ENCODE data around the gene ARHGAP32.
A peak's percentile ranks its signal among the peaks of the same experiment; 100 is the strongest.

Gene ARHGAP32

GRCh38 chr11:128942272-128942612, 249.9 kb downstream of the ARHGAP32 start:
- DNase-seq (ENCODE audit: low spot score in 2 of 2): no peak
- H3K4me1 ChIP-seq: no peaks in the 10 kb centered on the region
- in situ Hi-C loops (cut with MboI; ENCODE audit: low sequenced_read_pairs): no loop called here
- no peaks in the 10 kb centered on the region for H3K36me3 ChIP-seq (replicated peaks)
- H3K4me3 ChIP-seq: no peak overlapping the region
- H3K9me3 ChIP-seq: no peaks in the 10 kb centered on the region
- H3K27me3 ChIP-seq (ENCODE audit: low read depth): no peaks in the 10 kb centered on the region

- H3K27me3 ChIP-seq (ENCODE audit: low read depth): no peaks in the 10 kb centered on the region
- H3K4me1 ChIP-seq: no peaks in the 10 kb centered on the region
- H3K36me3 ChIP-seq (replicated peaks): no peaks in the 10 kb centered on the region
- no peaks in the 10 kb centered on the region for H3K9me3 ChIP-seq
- no peak overlapping the region for H3K4me3 ChIP-seq
- DNase-seq (ENCODE audit: low spot score in 2 of 2): no peak
- in situ Hi-C loops (cut with MboI; ENCODE audit: low sequenced_read_pairs): no loop called here
These were observed 250.4 kb downstream of the ARHGAP32 start for GRCh38 chr11:128941573-128942271.

- H3K27me3 ChIP-seq (ENCODE audit: low read depth): no peaks in the 10 kb centered on the region
- no peak for DNase-seq (ENCODE audit: low spot score in 2 of 2)
- no peaks in the 10 kb centered on the region for H3K9me3 ChIP-seq
- in situ Hi-C loops (cut with MboI; ENCODE audit: low sequenced_read_pairs): no loop called here
- H3K4me3 ChIP-seq: no peak overlapping the region
- H3K36me3 ChIP-seq (replicated peaks): no peaks in the 10 kb centered on the region
- H3K4me1 ChIP-seq: no peaks in the 10 kb centered on the region
These were observed 251.0 kb downstream of the ARHGAP32 start for GRCh38 chr11:128941110-128941509.

GRCh38 chr11:128940603-128941002, 251.5 kb downstream of the ARHGAP32 start:
- H3K4me3 ChIP-seq: no peak overlapping the region

GRCh38 chr11:128940156-128940555, 252.0 kb downstream of the ARHGAP32 start:
- Histone ChIP-seq H3K4me3 (no peak overlapping the region), H3K27me3 (ENCODE audit: low read depth) (no peaks in the 10 kb centered on the region), H3K4me1 (no peaks in the 10 kb centered on the region), H3K36me3 (replicated peaks) (no peaks in the 10 kb centered on the region), H3K9me3 (no peaks in the 10 kb centered on the region)
- DNase-seq (ENCODE audit: low spot score in 2 of 2): no peak
- in situ Hi-C loops (cut with MboI; ENCODE audit: low sequenced_read_pairs): no loop called here

More at GRCh38 chr11:128940603-128941002, 251.5 kb downstream of the ARHGAP32 start:
- in situ Hi-C loops (cut with MboI; ENCODE audit: low sequenced_read_pairs): no loop called here
- H3K27me3 ChIP-seq (ENCODE audit: low read depth): no peaks in the 10 kb centered on the region
- no peaks in the 10 kb centered on the region for H3K9me3 ChIP-seq
- no peaks in the 10 kb centered on the region for H3K36me3 ChIP-seq (replicated peaks)
- DNase-seq (ENCODE audit: low spot score in 2 of 2): no peak
- no peaks in the 10 kb centered on the region for H3K4me1 ChIP-seq

DNA sequence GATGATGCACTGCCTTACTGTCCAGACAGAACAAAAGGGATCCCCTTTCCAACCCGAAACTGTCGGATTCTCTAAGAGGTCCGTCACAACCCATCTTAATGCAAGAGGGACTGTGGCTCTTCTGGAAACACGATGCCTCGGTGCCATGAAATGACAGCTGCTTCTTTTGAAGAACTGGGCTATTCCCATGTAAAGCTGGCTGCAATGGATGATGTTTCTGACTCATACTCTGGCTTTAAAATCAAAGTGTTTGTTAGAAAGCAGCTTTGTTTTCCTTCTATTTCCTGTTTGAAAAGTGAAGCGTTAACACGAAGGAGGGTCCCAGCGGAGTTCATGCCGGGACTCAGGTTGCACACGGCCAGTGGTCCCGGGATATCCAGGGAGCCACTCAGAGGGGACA, 252.5 kb downstream of the ARHGAP32 start:
- Histone ChIP-seq H3K36me3 (replicated peaks) (no peaks in the 10 kb centered on the region), H3K4me1 (no peaks in the 10 kb centered on the region), H3K9me3 (no peaks in the 10 kb centered on the region), H3K27me3 (ENCODE audit: low read depth) (no peaks in the 10 kb centered on the region), H3K4me3 (no peak overlapping the region)
- in situ Hi-C loops (cut with MboI; ENCODE audit: low sequenced_read_pairs): no loop called here
- no peak for DNase-seq (ENCODE audit: low spot score in 2 of 2)

DNA sequence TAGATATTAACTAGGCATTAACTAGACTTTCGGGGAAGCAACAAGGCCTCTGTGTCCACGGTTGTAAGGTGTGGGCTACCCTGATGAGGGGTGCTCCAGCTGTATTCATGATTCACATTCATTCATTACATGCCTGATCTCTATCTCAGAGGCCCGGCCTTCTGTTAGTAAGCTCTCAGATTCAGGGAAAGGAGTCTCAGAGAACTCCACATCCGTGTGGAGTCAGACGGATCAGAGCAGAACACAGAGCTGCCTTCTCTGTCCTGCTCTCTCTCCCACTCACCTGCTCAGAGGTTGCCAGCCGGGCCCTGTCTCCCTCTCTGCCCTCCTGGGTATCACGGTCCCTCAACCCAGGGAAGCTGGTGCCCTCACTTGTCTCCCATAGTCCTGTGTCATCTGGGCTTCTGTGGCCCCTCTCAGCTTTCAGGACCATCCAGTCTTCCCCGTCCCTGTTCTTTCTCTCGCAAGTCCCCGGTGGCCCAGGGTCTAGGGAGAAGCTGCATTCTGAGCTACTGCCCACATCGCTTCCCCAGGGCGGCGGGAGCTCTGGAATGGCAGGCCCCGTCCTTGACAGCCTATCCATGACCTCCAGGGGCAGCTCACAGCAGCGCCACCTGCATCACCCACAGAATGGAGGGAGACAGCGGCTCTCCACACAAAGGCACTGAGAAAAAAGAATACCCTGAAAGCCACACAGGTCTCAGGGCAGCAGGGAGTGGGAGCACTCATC, 253.8 kb downstream of the ARHGAP32 start:
- H3K4me1 ChIP-seq: no peaks in the 10 kb centered on the region
- H3K27me3 ChIP-seq (ENCODE audit: low read depth): no peaks in the 10 kb centered on the region
- DNase-seq (ENCODE audit: low spot score in 2 of 2): no peak
- no peak overlapping the region for H3K4me3 ChIP-seq
- in situ Hi-C loops (cut with MboI; ENCODE audit: low sequenced_read_pairs): no loop called here
- H3K9me3 ChIP-seq: no peaks in the 10 kb centered on the region
- H3K36me3 ChIP-seq (replicated peaks): no peaks in the 10 kb centered on the region

- no peaks in the 10 kb centered on the region for H3K27me3 ChIP-seq (ENCODE audit: low read depth)
- in situ Hi-C loops (cut with MboI; ENCODE audit: low sequenced_read_pairs): no loop called here
- no peaks in the 10 kb centered on the region for H3K9me3 ChIP-seq
- H3K4me1 ChIP-seq: no peaks in the 10 kb centered on the region
- no peak overlapping the region for H3K4me3 ChIP-seq
- DNase-seq (ENCODE audit: low spot score in 2 of 2): no peak
- H3K36me3 ChIP-seq (replicated peaks): no peaks in the 10 kb centered on the region
These were observed 254.6 kb downstream of the ARHGAP32 start for GRCh38 chr11:128937480-128937879.

DNA sequence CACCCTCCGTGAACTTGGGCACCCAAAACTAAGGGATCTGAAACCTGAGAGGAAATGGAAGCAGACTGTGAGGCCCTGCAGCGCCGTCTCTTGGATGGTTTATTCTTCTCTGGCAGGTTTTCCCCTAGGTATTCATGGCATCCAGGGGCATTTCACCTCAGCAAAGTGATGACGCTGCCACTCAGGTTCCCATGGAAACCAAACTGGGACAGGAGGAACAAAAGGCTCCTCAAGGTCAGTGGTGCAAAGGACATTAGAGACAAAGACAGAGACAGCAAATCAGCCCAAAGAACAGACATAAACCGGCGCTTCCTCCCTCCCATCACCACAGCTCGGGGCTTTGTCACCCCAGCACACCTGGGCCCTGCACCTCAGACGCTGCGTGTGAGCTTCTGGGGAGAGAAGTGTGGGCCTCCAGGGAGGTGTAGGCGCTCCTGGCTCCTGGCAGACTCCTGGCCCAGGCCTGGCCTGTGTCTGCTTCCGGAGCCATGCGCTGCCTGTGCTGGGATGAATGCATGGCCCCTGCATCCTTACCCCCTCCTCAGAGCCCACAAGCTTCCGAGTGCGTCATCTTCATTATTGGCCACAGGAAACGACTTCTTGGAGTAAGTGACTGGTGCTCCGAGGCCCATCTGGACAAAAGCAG, 255.4 kb downstream of the ARHGAP32 start:
- DNase-seq (ENCODE audit: low spot score in 2 of 2): peak in 1 of 2 experiments; percentile 15
- Histone ChIP-seq H3K9me3 (no peaks in the 10 kb centered on the region), H3K4me3 (no peak overlapping the region), H3K27me3 (ENCODE audit: low read depth) (no peaks in the 10 kb centered on the region), H3K36me3 (replicated peaks) (no peaks in the 10 kb centered on the region), H3K4me1 (no peaks in the 10 kb centered on the region)
- in situ Hi-C loops (cut with MboI; ENCODE audit: low sequenced_read_pairs): no loop called here

DNA sequence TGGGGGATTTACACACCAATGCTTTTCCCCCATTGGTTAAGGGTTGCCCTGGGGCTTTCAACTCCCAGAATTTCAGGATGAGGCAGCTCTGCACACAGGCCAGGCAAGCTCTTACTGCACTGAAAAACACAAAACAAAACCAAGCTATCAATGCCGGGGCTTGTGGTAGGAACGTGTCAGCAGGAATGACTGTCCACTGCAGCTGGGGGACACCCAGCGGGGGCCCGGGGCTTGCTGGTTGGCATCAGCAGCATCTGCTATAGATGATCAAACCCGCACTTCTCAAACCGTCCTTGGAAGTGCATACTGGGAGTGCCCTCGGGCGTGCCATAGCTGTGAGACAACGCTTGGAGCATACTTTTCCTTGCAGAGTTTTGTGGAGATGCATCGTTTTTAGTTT, 257.2 kb downstream of the ARHGAP32 start:
- DNase-seq (ENCODE audit: low spot score in 2 of 2): no peak
- H3K4me1 ChIP-seq: no peaks in the 10 kb centered on the region
- no peaks in the 10 kb centered on the region for H3K27me3 ChIP-seq (ENCODE audit: low read depth)
- in situ Hi-C loops (cut with MboI; ENCODE audit: low sequenced_read_pairs): no loop called here
- no peaks in the 10 kb centered on the region for H3K9me3 ChIP-seq
- H3K4me3 ChIP-seq: no peak overlapping the region
- H3K36me3 ChIP-seq (replicated peaks): no peaks in the 10 kb centered on the region

DNA sequence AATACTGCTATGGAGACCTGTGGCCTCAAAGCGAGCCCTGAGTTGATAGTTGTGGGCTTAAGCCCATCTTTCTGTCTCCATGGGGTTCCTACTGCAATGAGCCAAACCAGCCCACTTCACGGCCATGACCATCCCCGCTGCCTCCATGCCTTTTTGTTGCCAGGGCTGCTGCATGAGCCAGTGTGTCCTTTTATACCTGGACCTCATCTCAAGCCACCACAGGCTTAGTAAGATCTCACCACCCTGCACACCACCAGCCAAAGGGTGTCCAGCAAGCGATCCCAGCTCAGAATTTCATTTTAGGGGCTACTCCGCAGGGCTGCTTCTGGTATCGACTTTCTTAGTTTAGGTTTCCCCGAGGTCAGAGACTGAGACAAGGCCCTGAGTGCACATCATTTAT, 257.8 kb downstream of the ARHGAP32 start:
- DNase-seq (ENCODE audit: low spot score in 2 of 2): no peak
- Histone ChIP-seq H3K27me3 (ENCODE audit: low read depth) (no peaks in the 10 kb centered on the region), H3K4me1 (no peaks in the 10 kb centered on the region), H3K9me3 (no peaks in the 10 kb centered on the region), H3K4me3 (no peak overlapping the region), H3K36me3 (replicated peaks) (no peaks in the 10 kb centered on the region)
- in situ Hi-C loops (cut with MboI; ENCODE audit: low sequenced_read_pairs): no loop called here

DNA sequence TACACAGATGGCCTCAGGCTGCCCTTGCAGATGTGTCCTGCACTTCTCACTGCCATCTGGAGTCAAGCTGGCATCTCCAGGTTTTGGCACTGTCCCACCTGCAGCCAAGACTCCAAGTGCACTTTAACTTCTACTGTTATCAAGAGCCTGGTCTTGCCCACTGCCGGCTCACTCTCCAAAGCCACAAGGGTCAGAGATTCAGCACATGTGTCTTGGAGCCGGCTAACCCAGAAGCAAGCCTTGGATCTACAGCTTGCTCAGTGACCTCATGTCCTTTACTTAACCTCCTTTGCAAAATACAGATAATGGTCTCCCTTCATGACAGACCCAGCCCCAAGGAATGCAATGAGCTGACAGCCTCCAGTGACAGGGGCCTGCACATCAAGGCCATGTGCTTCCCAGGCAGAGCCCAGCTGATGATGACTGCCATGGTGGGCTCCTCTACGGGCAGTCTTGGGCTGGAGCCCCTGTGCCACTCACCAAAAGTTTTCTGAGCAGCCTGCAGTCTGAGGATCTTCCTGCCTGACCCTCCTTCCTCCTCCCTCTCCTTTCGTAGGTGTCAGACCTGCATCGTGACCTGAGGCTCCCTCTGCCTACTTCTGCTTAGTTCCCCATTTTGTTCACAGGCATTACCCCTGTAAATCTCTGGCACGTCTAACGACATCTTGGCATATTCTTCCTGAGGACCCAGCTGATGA, 258.5 kb downstream of the ARHGAP32 start:
- Histone ChIP-seq H3K4me3 (no peak overlapping the region), H3K27me3 (ENCODE audit: low read depth) (no peaks in the 10 kb centered on the region), H3K9me3 (no peaks in the 10 kb centered on the region), H3K36me3 (replicated peaks) (no peaks in the 10 kb centered on the region), H3K4me1 (no peaks in the 10 kb centered on the region)
- DNase-seq (ENCODE audit: low spot score in 2 of 2): no peak
- in situ Hi-C loops (cut with MboI; ENCODE audit: low sequenced_read_pairs): no loop called here

DNA sequence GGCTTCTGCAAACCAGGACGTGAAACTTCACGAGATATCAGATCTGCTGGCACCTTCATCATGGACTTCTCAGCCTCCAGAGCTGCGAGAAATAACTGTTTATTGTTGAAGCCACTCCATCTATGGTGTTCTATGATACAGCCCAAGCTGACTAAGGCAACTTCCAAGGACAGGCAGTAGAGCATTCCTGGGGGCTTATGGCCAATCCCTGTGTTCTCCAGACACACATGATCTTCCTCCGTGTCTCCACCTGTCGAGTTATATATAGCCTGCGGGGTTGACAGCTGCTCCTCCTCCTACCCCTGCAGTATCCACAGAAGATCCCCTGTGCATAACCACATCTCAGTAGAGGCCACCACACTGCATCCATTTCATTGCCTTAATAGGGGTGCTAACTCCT, 260.5 kb downstream of the ARHGAP32 start:
- no peak for DNase-seq (ENCODE audit: low spot score in 2 of 2)
- no peaks in the 10 kb centered on the region for H3K27me3 ChIP-seq (ENCODE audit: low read depth)
- H3K36me3 ChIP-seq (replicated peaks): no peaks in the 10 kb centered on the region
- no peaks in the 10 kb centered on the region for H3K4me1 ChIP-seq
- in situ Hi-C loops (cut with MboI; ENCODE audit: low sequenced_read_pairs): no loop called here
- H3K4me3 ChIP-seq: no peak overlapping the region
- no peaks in the 10 kb centered on the region for H3K9me3 ChIP-seq

DNA sequence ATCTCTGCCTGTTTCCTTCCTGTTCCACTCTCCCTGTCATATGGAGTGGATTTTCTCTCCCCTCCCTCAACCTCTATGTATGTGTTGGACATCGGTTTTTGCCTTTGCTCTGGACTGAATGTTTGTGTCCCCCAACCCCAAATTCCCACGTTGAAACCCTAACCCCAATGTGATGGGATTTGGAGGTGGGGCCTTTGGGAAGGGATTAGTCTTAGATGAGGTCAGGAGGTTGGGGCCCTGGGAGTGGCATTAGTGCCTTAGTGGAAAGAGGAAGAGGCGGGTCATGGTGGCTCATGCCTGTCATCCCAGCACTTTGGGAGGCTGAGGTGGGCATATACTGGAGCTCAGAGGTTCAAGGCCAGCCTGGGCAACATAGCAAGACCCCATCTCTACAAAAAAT, 261.1 kb downstream of the ARHGAP32 start:
- Histone ChIP-seq H3K4me1 (no peaks in the 10 kb centered on the region), H3K36me3 (replicated peaks) (no peaks in the 10 kb centered on the region), H3K9me3 (no peaks in the 10 kb centered on the region), H3K4me3 (no peak overlapping the region), H3K27me3 (ENCODE audit: low read depth) (no peaks in the 10 kb centered on the region)
- in situ Hi-C loops (cut with MboI; ENCODE audit: low sequenced_read_pairs): no loop called here
- DNase-seq (ENCODE audit: low spot score in 2 of 2): no peak
